B cell (primary cell): ENCODE measurements around the gene GNLY. TPM values are rescaled to one million over a fixed set of nuclear protein-coding genes. Genes with fewer than 3 reads are reported as not detected.

Source experiments
- ATAC-seq: fragments of 200-7000 bp; cut with Tn5 transposase; one replicate; pipeline ENCODE4 v1.10.0; 2021; ENCODE audit warnings: low read depth, mild to moderate bottlenecking, moderate number of reproducible peaks, moderate library complexity
- CTCF ChIA-PET: fragments of 350-600 bp; sonication (Branson Sonifier 250); formaldehyde crosslinking; loops from one replicate; lab custom pipeline; 2021; ENCODE audit warnings: antibody characterized with exemption, inconsistent platforms; lab: Charles Lee
- POLR2A ChIA-PET: fragments of 350-600 bp; sonication (Branson Sonifier 250); formaldehyde crosslinking; loops from one replicate; lab custom pipeline; 2021; ENCODE audit warnings: antibody characterized with exemption; lab: Charles Lee
- DNase-seq: peaks from one replicate; pipeline ENCODE4 v3.0.0; 2013
- H2AFZ ChIP-seq: 2 replicates; pipeline ENCODE4 v1.6.1; 2012; ENCODE audit warnings: mild to moderate bottlenecking, low read depth, low read length; ENCODE audit not compliant: insufficient read depth, poor library complexity, severe bottlenecking
- H3K27ac ChIP-seq, 2 donors: 1 replicate in 1 of 2; 2 replicates in 1 of 2; pipeline ENCODE4 v1.5.1; 2012 to 2013; ENCODE audit warnings: low read length in 2 of 2, mild to moderate bottlenecking in 2 of 2, moderate library complexity in 1 of 2
- H3K27me3 ChIP-seq, 4 experiments: fragments of 200-600 bp in 1 of 4; sonication (generic) in 1 of 4; replicated peaks in 1 of 4; 1 replicate in 2 of 4; 2 replicates in 2 of 4; pipeline versions ENCODE4 v1.6.1 to v1.7.0; 2013 to 2016; ENCODE audit warnings: low read length in 3 of 4, mild to moderate bottlenecking in 2 of 4, mixed read lengths in 1 of 4, moderate library complexity in 1 of 4; ENCODE audit not compliant: insufficient read depth in 4 of 4, control insufficient read depth in 3 of 4; ENCODE audit errors: control extremely low read depth in 1 of 4
- H3K36me3 ChIP-seq, 2 experiments: replicated peaks in 1 of 2; 1 replicate in 1 of 2; 2 replicates in 1 of 2; pipeline versions ENCODE4 v1.6.1 to v1.7.1; 2013; ENCODE audit warnings: low read length in 1 of 2; ENCODE audit not compliant: insufficient read depth in 2 of 2, control insufficient read depth in 1 of 2; ENCODE audit errors: control extremely low read depth in 1 of 2, extremely low read depth in 1 of 2
- H3K4me1 ChIP-seq, 2 donors: fragments of 200-600 bp in 1 of 2; sonication (generic) in 1 of 2; 1 replicate in 1 of 2; 2 replicates in 1 of 2; pipeline versions ENCODE4 v1.5.1 to v1.6.1; 2013 to 2017; ENCODE audit warnings: low read length in 2 of 2; ENCODE audit not compliant: control insufficient read depth in 2 of 2, insufficient read depth in 2 of 2
- H3K4me2 ChIP-seq: replicated peaks from 2 replicates; pipeline ENCODE3; 2012; ENCODE audit warnings: mild to moderate bottlenecking, low read depth, low read length; ENCODE audit not compliant: poor library complexity, severe bottlenecking
- H3K4me3 ChIP-seq, 5 experiments: fragments of 200-600 bp in 1 of 5; sonication (generic) in 1 of 5; 1 replicate in 3 of 5; 2 replicates in 2 of 5; pipeline versions ENCODE4 v1.5.1 to v1.7.0; 2011 to 2016; ENCODE audit warnings: low read length in 4 of 5, mild to moderate bottlenecking in 4 of 5, low read depth in 2 of 5, control low read depth in 1 of 5, moderate library complexity in 1 of 5; ENCODE audit not compliant: insufficient read depth in 1 of 5; ENCODE audit errors: control extremely low read depth in 1 of 5, extremely low read depth in 1 of 5
- H3K79me2 ChIP-seq: fragments of 200-600 bp; sonication (generic); one replicate; pipeline ENCODE4 v1.6.0; 2016; ENCODE audit warnings: low read length; ENCODE audit not compliant: control insufficient read depth, insufficient read depth
- H3K9ac ChIP-seq: fragments of 200-600 bp; sonication (generic); 2 replicates; pipeline ENCODE4 v1.6.1; 2017; ENCODE audit warnings: mild to moderate bottlenecking, low read length, moderate library complexity
- H3K9me3 ChIP-seq, 3 donors: one replicate each; pipeline versions ENCODE4 v1.6.1 to v1.7.1; 2013; ENCODE audit warnings: low read length in 2 of 3; ENCODE audit not compliant: control insufficient read depth in 2 of 3, insufficient read depth in 1 of 3; ENCODE audit errors: control extremely low read depth in 1 of 3
- H4K20me1 ChIP-seq: 2 replicates; pipeline ENCODE4 v1.6.0; 2012; ENCODE audit warnings: mild to moderate bottlenecking, low read length; ENCODE audit not compliant: insufficient read depth, control insufficient read depth, poor library complexity, severe bottlenecking
- H3K27ac Mint-ChIP-seq: one replicate; pipeline ENCODE4 v1.8.0; 2021; ENCODE audit warnings: mixed read lengths
- H3K27me3 Mint-ChIP-seq: one replicate; pipeline ENCODE4 v1.8.0; 2021; ENCODE audit warnings: mixed read lengths
- H3K4me1 Mint-ChIP-seq: one replicate; pipeline ENCODE4 v1.8.0; 2021; ENCODE audit warnings: mixed read lengths
- H3K4me3 Mint-ChIP-seq: one replicate; pipeline ENCODE4 v1.8.0; 2021; ENCODE audit warnings: mixed read lengths
- H3K9me3 Mint-ChIP-seq: one replicate; pipeline ENCODE4 v1.8.0; 2022; ENCODE audit warnings: mixed read lengths; ENCODE audit not compliant: insufficient read depth
- CTCF ChIP-seq: fragments of 200-600 bp; IDR thresholded peaks from one replicate; pipeline ENCODE4 v1.8.0; 2022; ENCODE audit warnings: antibody characterized with exemption, mild to moderate bottlenecking
- EZH2 ChIP-seq: IDR thresholded peaks from 2 replicates; pipeline ENCODE4 v1.6.1; 2012; ENCODE audit warnings: borderline replicate concordance, low read depth, mild to moderate bottlenecking, moderate library complexity, low read length; ENCODE audit not compliant: insufficient read depth, poor library complexity, severe bottlenecking
- WGBS: methylation state at CpG from one replicate; pipeline ENCODE4 v1.1.5; 2013; ENCODE audit warnings: missing lambda C conversion rate; ENCODE audit not compliant: insufficient coverage; 5-methylcytosine and 5-hydroxymethylcytosine counted together
- intact Hi-C: fragments of 100-400 bp; cut with micrococcal nuclease; formaldehyde crosslinking; loops from one replicate; pipeline ENCODE4 v1.10.0; 2022
- polyA plus RNA-seq: library from polyadenylated mRNA; depleted of rRNA; stranded (reverse); fragments of >200 nt; gene quantifications from 2 replicates; pipeline ENCODE4 v1.2.3, GENCODE V29; 2012
- total RNA-seq, 2 donors: library from RNA; stranded (reverse); fragments of 120-200 nt in 1 of 2; gene quantifications; 1 replicate in 1 of 2; 2 replicates in 1 of 2; pipeline versions ENCODE4 v1.2.3 to v1.2.4, GENCODE V29; 2013 to 2022

GNLY gene
- total and polyA plus RNA-seq, 2 donors (not counting 1 experiment from before 2014, with no cell fraction given), result 3.9 to 4.2 TPM

GRCh38 chr2:85733121-85733960 is 39.2 kb downstream of the GNLY start:
- H3K9me3 ChIP-seq, result no peaks in the 10 kb centered on the region

More at GRCh38 chr2:85733121-85733960, 39.2 kb downstream of the GNLY start:
- Histone ChIP-seq H3K4me2 (no peak overlapping the region), H3K27ac (no peak overlapping the region), H3K4me3 (no peak overlapping the region), H4K20me1 (no peaks in the 10 kb centered on the region), H3K9ac (no peak overlapping the region), H3K27me3 (peaks cover 0 to 16% (median 4%) of the 10 kb centered on the region in 4 experiments), H3K36me3 (no peaks in the 10 kb centered on the region), H3K4me1 (peaks cover 3 to 7% of the 10 kb centered on the region in 2 donors), H3K79me2 (no peaks in the 10 kb centered on the region), H2AFZ (no peak overlapping the region)
- ChIA-PET CTCF (interaction anchor here (1.1 to 5.8 kb wide), 3 partner anchors 8 to 80 kb away, joined by 4 to 35 read pairs (median 4); no protein-coding TSS in a partner anchor), POLR2A (no interaction called here)
- DNase-seq (no peak), ATAC-seq (no peak)
- Mint-ChIP-seq H3K4me1 (no peaks in the 10 kb centered on the region), H3K27ac (no peak overlapping the region), H3K27me3 (peaks cover 28% of the 10 kb centered on the region), H3K9me3 (no peaks in the 10 kb centered on the region), H3K4me3 (no peak overlapping the region)
- TF ChIP-seq CTCF (no peak), EZH2 (no peak)
- intact Hi-C loops, result no loop called here
- 89% methylated on average over 15 of the region's 18 CpGs for WGBS
